HUES48 (cell line): ENCODE measurements around the gene USP9Y.

Source experiments
- H3K27ac ChIP-seq: one replicate; pipeline ENCODE4 v1.7.0; 2013; ENCODE audit warnings: low read depth, low read length, inconsistent platforms
- H3K27me3 ChIP-seq: 2 replicates; pipeline ENCODE4 v1.6.1; 2013; ENCODE audit warnings: mild to moderate bottlenecking, low read length; ENCODE audit not compliant: control insufficient read depth, insufficient read depth
- H3K36me3 ChIP-seq: 2 replicates; pipeline ENCODE4 v1.6.1; 2013; ENCODE audit warnings: low read length; ENCODE audit not compliant: control insufficient read depth, insufficient read depth
- H3K4me1 ChIP-seq: 2 replicates; pipeline ENCODE4 v1.6.1; 2013; ENCODE audit warnings: mild to moderate bottlenecking, low read length; ENCODE audit not compliant: control insufficient read depth, insufficient read depth
- H3K4me3 ChIP-seq: 2 replicates; pipeline ENCODE4 v1.5.1; 2013; ENCODE audit warnings: mild to moderate bottlenecking, low read depth, low read length
- H3K9ac ChIP-seq: 2 replicates; pipeline ENCODE4 v1.6.1; 2013; ENCODE audit warnings: mild to moderate bottlenecking, low read depth, low read length, moderate library complexity
- H3K9me3 ChIP-seq: 2 replicates; pipeline ENCODE4 v1.6.1; 2013; ENCODE audit warnings: low read length; ENCODE audit not compliant: control insufficient read depth, insufficient read depth

The USP9Y gene

DNA sequence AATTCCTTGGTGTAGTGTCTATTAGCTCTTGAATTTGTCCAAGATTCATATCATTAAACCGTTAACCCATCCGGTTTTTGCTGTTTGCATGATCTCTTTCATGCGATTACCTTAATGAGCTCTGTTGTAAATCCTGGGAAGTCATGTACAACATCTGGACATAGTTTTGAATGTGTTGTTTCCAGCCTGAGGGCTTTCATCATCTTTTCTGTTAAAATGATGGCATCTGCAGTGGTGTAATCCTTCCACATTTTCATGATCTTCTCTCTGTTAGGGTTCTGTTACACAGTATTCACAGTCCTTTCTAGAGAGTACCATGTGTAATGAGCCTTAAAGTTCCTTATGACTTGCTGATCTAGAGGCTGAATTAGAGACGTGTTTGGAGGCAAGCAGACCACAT, 64.9 kb downstream of the USP9Y start:
- H3K36me3 ChIP-seq = no peaks in the 10 kb centered on the region
- H3K27ac ChIP-seq = no peak overlapping the region
- H3K9ac ChIP-seq = no peak overlapping the region

DNA sequence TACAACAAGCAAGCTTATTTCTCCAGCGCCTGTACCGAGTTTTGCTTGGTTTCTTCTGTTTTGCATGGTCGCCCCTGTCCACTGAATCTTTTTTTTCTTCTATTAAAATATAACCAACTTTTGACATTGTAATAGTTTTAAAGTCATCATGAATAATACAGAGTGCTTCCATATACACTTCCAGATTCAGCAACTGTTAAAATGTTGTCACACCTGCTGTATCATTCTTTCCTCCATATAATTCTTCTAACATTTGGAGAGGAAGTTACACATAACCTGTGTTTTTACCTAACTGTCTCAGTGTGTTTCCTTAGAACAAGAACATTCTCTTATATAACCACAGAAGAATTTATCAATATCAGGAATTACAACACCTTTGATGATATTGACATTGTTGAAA, 83.5 kb downstream of the USP9Y start:
- Histone ChIP-seq H3K27ac (no peak overlapping the region), H3K4me3 (no peak overlapping the region), H3K4me1 (no peaks in the 10 kb centered on the region), H3K27me3 (no peaks in the 10 kb centered on the region), H3K36me3 (no peaks in the 10 kb centered on the region), H3K9ac (no peak overlapping the region), H3K9me3 (no peaks in the 10 kb centered on the region)

More for the DNA sequence above, 64.9 kb downstream of the USP9Y start:
- H3K9me3 ChIP-seq = no peaks in the 10 kb centered on the region
- no peak overlapping the region for H3K4me3 ChIP-seq
- H3K27me3 ChIP-seq = no peaks in the 10 kb centered on the region
- H3K4me1 ChIP-seq = no peaks in the 10 kb centered on the region

DNA sequence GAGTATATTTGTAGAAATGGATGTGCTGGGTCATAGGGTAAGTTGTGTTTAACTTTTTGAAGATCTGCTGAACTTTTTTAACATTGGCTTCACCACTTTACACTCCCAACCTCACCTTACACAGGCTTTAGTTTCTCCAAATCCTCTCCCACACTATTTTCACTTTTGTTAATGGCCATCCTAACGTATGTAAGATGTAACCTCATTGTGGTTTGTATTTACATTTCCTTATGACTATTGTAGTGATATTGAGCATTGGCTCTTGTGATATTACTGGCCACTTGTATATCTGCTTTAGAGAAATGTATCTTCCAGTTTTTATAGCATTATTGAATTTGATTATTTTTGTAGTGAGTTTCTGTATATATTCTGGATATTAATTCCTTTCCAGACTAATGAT, 93.0 kb downstream of the USP9Y start:
- no peaks in the 10 kb centered on the region for H3K36me3 ChIP-seq
- no peaks in the 10 kb centered on the region for H3K27me3 ChIP-seq
- H3K27ac ChIP-seq = no peak overlapping the region
- no peaks in the 10 kb centered on the region for H3K4me1 ChIP-seq
- no peak overlapping the region for H3K9ac ChIP-seq
- H3K4me3 ChIP-seq = no peak overlapping the region
- no peaks in the 10 kb centered on the region for H3K9me3 ChIP-seq

DNA sequence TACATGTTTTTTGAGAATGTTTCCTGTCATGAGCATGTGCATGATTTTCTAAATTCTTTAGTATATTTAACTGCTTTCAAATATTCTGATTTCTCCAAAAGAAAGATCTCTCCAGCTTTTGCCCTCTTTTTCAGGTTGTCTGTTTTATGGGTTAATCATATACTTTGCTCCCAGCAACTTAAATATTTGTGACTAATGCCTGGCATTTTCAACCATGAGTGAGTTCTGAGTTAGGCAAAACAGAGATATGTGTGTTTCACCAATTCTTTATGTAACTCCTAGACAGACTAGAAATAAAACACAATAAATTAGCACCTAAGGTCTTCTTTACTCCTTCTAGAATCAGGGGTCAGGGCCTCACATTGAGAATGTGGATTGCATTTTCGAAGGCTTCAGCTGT, 107.0 kb downstream of the USP9Y start:
- Histone ChIP-seq H3K27ac (no peak overlapping the region), H3K4me3 (no peak overlapping the region), H3K9me3 (no peaks in the 10 kb centered on the region), H3K4me1 (no peaks in the 10 kb centered on the region), H3K9ac (no peak overlapping the region), H3K27me3 (no peaks in the 10 kb centered on the region), H3K36me3 (no peaks in the 10 kb centered on the region)

DNA sequence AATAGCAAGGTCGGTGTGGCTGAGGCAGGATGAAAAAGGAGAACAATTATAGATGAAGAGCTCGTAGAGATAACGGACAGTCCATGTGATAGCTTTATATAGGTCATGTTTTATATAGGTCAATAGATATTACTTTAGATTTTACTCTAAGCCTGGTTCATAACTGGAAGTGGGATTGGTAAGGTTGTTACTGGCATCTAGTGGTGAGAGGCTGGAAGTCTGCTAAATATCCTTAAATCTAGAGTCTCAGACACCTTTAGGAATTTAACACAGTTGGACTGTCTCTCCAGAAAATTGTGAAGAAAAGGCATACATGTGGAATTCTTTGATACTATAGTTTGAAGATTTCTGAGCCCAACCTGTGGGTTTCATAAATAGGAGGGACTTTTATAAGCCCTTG, 108.0 kb downstream of the USP9Y start:
- Histone ChIP-seq H3K4me1 (no peaks in the 10 kb centered on the region), H3K9ac (no peak overlapping the region), H3K27me3 (no peaks in the 10 kb centered on the region), H3K36me3 (no peaks in the 10 kb centered on the region), H3K27ac (no peak overlapping the region), H3K9me3 (no peaks in the 10 kb centered on the region), H3K4me3 (no peak overlapping the region)

DNA sequence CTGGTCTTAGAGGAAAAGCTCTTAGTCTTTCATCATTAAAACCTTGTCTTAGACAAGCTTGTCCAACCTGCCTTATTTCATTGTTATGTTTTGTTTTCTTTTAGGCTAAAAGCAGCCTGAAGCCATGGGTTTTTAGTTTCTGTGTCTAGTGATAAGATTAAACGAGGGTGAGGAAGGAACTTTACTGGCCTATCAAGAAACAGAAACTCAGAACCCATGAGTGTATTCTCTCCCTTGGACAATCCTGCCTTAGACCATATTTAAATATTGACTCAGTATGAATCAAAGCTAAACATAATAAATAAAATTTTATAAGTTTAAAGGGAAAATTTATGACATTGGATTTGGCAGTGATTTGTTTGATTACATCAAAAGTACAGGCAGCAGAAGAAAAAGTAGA, 122.4 kb downstream of the USP9Y start:
- H3K9me3 ChIP-seq = no peaks in the 10 kb centered on the region
- no peaks in the 10 kb centered on the region for H3K27me3 ChIP-seq
- no peak overlapping the region for H3K9ac ChIP-seq
- H3K27ac ChIP-seq = no peak overlapping the region
- no peaks in the 10 kb centered on the region for H3K36me3 ChIP-seq
- H3K4me1 ChIP-seq = no peaks in the 10 kb centered on the region
- H3K4me3 ChIP-seq = no peak overlapping the region

DNA sequence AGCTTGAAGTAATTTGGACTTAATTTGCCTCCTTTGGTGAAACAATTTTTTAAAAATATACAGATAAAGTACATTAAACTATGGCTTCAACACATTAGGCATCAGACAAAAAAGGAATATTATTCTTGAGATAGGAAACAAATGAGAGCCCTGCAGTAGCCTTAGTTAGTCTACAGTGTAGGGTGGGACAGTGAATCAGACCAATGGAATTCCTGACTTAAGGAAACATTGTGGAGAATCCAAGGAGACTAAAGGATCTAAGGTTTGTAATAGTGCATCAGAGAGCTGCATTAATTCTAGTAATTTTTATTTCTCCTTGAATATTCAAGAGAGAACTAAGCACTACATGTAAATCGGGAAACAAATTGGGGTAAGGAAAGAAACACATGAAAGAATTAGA, 125.8 kb downstream of the USP9Y start:
- no peak overlapping the region for H3K27ac ChIP-seq

DNA sequence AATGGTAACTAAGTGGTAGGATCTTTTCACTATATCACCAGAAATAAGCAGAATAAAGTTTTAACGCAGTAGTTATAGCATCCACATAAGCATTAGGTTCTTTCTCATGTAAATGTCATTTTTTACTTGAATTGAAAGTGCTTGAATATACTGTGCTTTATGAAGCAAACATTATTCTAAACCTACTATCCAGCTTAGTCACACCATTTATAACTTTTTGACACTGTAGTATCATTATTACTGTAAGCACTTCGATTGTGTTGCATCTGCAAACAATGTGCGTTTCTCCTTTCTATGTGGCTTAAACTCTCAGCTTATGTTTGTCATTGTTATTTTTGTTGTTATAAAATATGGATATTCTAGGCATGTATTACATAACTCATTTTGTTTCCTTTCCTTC, 132.3 kb downstream of the USP9Y start:
- Histone ChIP-seq H3K36me3 (no peaks in the 10 kb centered on the region), H3K4me3 (no peak overlapping the region)

More for the DNA sequence above, 125.8 kb downstream of the USP9Y start:
- Histone ChIP-seq H3K9ac (no peak overlapping the region), H3K4me3 (no peak overlapping the region), H3K27me3 (no peaks in the 10 kb centered on the region), H3K9me3 (no peaks in the 10 kb centered on the region), H3K4me1 (no peaks in the 10 kb centered on the region), H3K36me3 (no peaks in the 10 kb centered on the region)

DNA sequence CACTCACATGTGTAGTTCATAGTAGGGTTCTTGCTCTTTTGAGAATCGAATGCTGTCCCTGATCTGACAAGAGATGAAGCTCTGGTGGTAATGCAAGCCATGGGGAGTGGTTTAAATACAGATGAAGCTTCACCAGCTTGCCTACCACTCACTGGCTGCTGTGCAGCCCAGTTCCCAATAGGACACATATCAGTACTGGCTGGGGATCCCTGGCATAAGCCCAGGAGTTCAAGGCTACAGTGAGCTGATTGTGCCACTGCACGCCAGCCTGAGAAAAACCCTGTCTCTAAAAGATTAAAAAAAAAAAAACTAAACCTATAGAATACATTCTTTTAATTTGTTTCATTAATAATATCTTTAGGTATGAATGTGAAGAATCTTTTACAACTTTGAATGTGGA, 136.5 kb downstream of the USP9Y start:
- no peaks in the 10 kb centered on the region for H3K36me3 ChIP-seq
- no peaks in the 10 kb centered on the region for H3K4me1 ChIP-seq
- H3K9ac ChIP-seq = no peak overlapping the region

More for the DNA sequence above, 132.3 kb downstream of the USP9Y start:
- Histone ChIP-seq H3K9me3 (no peaks in the 10 kb centered on the region), H3K9ac (no peak overlapping the region), H3K27ac (no peak overlapping the region), H3K27me3 (no peaks in the 10 kb centered on the region), H3K4me1 (no peaks in the 10 kb centered on the region)

DNA sequence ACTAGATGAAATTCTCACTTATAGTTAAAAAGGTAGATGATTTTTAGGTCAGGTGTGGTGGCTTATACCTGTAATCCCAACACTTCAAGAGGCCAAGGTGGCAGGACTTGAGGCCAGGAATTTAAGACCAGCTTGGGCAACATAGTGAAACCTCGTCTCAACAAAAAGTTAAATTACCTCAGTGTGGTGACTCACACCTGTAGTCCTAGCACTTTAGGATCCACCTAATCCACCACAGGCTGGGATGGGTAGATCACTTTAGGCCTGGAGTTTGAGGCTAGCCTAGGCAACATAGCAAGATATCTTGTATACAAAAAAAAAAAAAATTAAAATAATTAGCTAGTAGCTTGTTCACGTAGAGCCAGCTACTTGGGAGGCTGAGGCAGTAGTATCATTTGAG, 140.3 kb downstream of the USP9Y start:
- Histone ChIP-seq H3K4me1 (no peaks in the 10 kb centered on the region), H3K4me3 (no peak overlapping the region), H3K36me3 (no peaks in the 10 kb centered on the region), H3K27me3 (no peaks in the 10 kb centered on the region), H3K9me3 (no peaks in the 10 kb centered on the region), H3K27ac (no peak overlapping the region), H3K9ac (no peak overlapping the region)

More for the DNA sequence above, 136.5 kb downstream of the USP9Y start:
- H3K27me3 ChIP-seq = no peaks in the 10 kb centered on the region
- no peak overlapping the region for H3K27ac ChIP-seq
- H3K4me3 ChIP-seq = no peak overlapping the region
- H3K9me3 ChIP-seq = no peaks in the 10 kb centered on the region

DNA sequence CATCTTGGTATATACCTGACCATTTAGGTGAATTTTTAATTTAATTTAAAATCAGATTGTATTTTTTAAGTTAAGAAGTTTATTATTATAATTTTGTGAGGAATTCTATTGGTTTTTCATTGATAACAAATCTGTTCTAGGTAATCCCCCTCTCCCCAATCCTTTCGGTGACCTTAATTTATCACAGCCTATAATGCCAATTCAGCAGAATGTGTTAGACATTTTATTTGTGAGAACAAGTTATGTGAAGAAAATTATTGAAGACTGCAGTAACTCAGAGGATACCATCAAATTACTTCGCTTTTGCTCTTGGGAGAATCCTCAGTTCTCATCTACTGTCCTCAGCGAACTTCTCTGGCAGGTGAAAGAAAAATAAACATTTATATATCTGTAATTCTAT, 145.8 kb downstream of the USP9Y start:
- H3K27ac ChIP-seq = no peak overlapping the region
- no peaks in the 10 kb centered on the region for H3K36me3 ChIP-seq
- no peaks in the 10 kb centered on the region for H3K9me3 ChIP-seq
- no peak overlapping the region for H3K4me3 ChIP-seq
- H3K4me1 ChIP-seq = no peaks in the 10 kb centered on the region
- H3K9ac ChIP-seq = no peak overlapping the region
- no peaks in the 10 kb centered on the region for H3K27me3 ChIP-seq

DNA sequence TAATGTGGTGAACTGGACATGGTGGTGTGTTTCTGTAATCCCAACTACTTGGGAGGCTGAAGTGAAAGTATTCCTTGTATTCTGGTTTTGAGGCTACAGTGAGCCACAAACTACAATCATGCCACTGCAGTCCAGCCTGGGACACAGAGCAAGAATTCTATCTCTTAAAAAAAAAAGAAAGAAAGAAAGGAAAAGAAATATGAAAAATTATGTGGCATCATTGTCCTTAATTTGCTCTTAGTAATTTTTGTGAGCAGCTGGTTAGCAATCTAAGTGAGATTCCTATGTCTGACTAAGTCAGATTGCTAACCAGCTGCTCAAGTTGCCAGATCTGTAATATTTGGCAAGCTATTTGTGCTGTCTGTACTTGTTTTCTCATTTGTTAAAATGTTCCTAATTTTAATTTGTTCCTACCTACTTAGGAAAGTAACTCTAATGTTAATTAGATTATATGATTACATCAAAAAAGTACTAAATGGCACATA, 154.8 kb downstream of the USP9Y start:
- Histone ChIP-seq H3K4me3 (no peak overlapping the region), H3K9ac (no peak overlapping the region), H3K9me3 (no peaks in the 10 kb centered on the region), H3K4me1 (no peaks in the 10 kb centered on the region), H3K36me3 (no peaks in the 10 kb centered on the region), H3K27me3 (no peaks in the 10 kb centered on the region), H3K27ac (no peak overlapping the region)
